ENCODE data around the gene VILL.
"Not testable (repeated sequence)": the region's sequence is repeated elsewhere in the genome, so short reads cannot be mapped to it uniquely, and the experiment has no call there.

Gene VILL

DNA sequence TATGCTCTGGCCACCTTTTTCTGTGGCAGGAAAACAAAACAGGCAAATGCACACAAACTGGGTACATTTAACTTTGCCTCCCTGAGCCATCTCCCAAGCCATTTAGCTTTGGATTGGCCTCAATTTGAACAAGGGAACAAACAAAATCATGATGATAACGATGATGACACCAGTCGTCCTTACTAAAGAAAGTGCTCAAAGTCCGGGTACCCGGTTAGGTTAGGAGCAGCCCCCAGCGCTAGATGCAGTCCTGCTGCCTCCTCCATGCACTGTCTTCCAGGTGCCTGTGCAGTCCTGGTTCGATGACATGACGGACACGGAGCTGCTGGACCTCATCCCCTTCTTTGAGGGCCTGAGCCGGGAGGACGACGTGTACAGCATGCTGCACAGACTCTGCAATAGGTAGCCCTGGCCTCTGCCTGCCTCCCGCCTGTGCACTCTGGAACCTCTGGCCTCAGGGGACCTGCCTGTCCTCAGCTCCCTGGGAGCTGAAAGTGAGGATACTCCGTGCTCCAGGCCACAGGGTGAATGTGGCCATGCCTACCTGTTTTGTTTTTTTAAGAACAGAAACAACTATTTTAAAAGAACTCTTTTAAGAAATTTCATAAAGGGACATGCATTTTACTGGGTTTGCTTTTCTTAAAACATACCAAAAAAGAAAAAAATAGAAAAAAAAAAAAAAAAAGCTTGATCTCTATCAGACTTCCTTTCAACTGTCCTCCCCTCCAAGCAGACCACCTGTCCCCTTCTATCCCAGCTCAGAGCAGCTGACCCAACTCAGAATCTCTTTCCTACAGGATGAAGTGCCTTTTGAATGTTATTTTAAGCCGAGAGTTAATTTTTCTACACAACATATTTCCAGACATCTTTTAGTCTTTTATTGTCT is 9.9 kb upstream of the VILL start:
- Histone ChIP-seq H3K9ac (ENCODE audit: low read depth, low read length) (no peak overlapping the region), H3K36me3 (ENCODE audit: insufficient read depth, low read depth, low read length) (peaks cover 12% of the 10 kb centered on the region), H3K4me1 (ENCODE audit: insufficient read depth, low read length) (no peaks in the 10 kb centered on the region), H3K9me3 (ENCODE audit: insufficient read depth, low read depth, low read length) (no peaks in the 10 kb centered on the region), H3K27ac (ENCODE audit: low read length) (no peak overlapping the region), H3K27me3 (ENCODE audit: insufficient read depth, low read length) (no peaks in the 10 kb centered on the region), H3K4me3 (ENCODE audit: low read length) (no peak overlapping the region)

DNA sequence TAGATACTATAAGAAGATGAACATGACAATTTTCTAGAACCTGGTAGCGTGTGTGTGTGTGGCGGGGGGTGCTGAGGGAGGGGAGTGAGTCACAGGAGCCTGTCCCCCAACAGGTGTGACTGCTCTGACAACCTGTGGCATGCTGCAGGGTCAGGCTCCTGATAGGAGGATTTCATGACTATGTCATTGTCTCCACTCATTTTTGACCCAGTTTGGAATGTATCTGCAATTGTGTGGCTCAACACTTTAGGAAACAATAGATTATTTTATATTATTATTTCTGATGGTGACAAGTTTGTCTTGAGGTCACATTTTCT is 9.3 kb upstream of the VILL start:
- H3K36me3 ChIP-seq (ENCODE audit: insufficient read depth, low read depth, low read length) = peaks cover 6% of the 10 kb centered on the region; the same call in 1 of the 2 replicates
- no peak overlapping the region for H3K4me3 ChIP-seq (ENCODE audit: low read length)
- H3K4me1 ChIP-seq (ENCODE audit: insufficient read depth, low read length) = no peaks in the 10 kb centered on the region
- H3K9me3 ChIP-seq (ENCODE audit: insufficient read depth, low read depth, low read length) = no peaks in the 10 kb centered on the region
- H3K9ac ChIP-seq (ENCODE audit: low read depth, low read length) = no peak overlapping the region
- no peak overlapping the region for H3K27ac ChIP-seq (ENCODE audit: low read length)
- H3K27me3 ChIP-seq (ENCODE audit: insufficient read depth, low read length) = no peaks in the 10 kb centered on the region

DNA sequence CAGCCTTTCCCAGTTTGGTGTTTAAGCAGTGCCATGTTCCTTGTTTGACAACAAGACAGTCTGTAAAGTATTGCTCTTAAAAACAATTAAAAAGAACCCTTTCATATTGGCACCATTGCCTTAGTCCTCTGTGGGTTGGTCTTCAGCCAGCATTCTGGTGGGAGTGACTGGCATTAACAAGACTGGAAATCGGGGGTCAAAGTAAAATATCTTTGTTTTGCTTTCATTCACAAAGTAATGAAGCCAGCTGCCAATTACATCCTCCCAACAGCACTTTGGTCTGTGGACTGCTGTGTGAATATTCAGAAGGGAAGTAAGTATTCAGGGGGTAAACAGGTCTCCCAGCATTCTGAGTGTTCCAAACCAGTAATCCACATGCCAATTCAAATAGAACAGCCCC is 8.3 kb upstream of the VILL start:
- Histone ChIP-seq H3K4me1 (ENCODE audit: insufficient read depth, low read length) (no peaks in the 10 kb centered on the region), H3K4me3 (ENCODE audit: low read length) (no peak overlapping the region), H3K36me3 (ENCODE audit: insufficient read depth, low read depth, low read length) (no peaks in the 10 kb centered on the region), H3K27ac (ENCODE audit: low read length) (no peak overlapping the region), H3K27me3 (ENCODE audit: insufficient read depth, low read length) (no peaks in the 10 kb centered on the region), H3K9ac (ENCODE audit: low read depth, low read length) (no peak overlapping the region), H3K9me3 (ENCODE audit: insufficient read depth, low read depth, low read length) (no peaks in the 10 kb centered on the region)

DNA sequence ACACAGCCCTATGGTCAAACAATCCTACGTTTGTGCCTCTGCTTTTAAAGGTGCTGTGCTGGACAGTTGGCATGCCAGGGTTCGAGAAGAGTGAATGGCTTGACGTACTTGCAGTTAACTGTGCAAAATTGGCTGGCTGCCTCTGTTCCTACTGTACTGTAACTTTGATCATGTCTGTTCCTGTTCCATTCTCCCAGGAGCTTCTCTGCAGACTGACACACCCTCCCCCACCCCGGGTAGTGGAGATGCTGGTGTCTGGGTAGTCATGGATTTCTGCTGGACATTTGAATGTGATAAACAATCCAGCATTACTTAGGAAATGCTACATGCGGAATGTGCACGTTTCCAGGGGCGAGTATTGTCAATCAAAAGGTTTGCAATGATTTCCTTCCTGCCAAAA is 6.5 kb upstream of the VILL start:
- H3K27ac ChIP-seq (ENCODE audit: low read length) = no peak overlapping the region

DNA sequence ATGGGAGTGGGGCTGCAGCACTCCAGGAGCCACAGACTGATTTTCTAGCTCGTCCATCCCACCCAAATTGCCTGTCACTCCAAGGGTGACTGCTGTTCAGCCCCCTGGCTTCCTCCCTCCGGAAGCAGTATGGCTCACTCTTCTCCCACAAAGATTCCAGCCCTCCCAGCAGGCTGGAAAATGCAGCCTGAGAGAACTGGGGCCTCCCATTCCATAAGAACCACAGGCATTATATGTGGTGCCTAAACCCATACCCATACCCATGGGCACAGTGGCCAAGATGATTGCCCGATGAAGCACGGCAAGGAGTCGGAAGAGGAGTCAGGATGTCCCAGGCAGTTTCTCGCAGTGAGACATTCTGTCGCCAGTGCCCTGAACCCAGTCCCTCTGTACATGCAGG is 6.0 kb upstream of the VILL start:
- Histone ChIP-seq H3K9ac (ENCODE audit: low read depth, low read length) (no peak overlapping the region), H3K27me3 (ENCODE audit: insufficient read depth, low read length) (no peaks in the 10 kb centered on the region), H3K9me3 (ENCODE audit: insufficient read depth, low read depth, low read length) (no peaks in the 10 kb centered on the region), H3K4me3 (ENCODE audit: low read length) (no peak overlapping the region), H3K4me1 (ENCODE audit: insufficient read depth, low read length) (no peaks in the 10 kb centered on the region), H3K36me3 (ENCODE audit: insufficient read depth, low read depth, low read length) (no peaks in the 10 kb centered on the region), H3K27ac (ENCODE audit: low read length) (no peak overlapping the region)

More for the DNA sequence above, 6.5 kb upstream of the VILL start:
- no peaks in the 10 kb centered on the region for H3K27me3 ChIP-seq (ENCODE audit: insufficient read depth, low read length)
- H3K36me3 ChIP-seq (ENCODE audit: insufficient read depth, low read depth, low read length) = no peaks in the 10 kb centered on the region
- H3K4me3 ChIP-seq (ENCODE audit: low read length) = no peak overlapping the region
- H3K9me3 ChIP-seq (ENCODE audit: insufficient read depth, low read depth, low read length) = no peaks in the 10 kb centered on the region
- H3K9ac ChIP-seq (ENCODE audit: low read depth, low read length) = no peak overlapping the region
- no peaks in the 10 kb centered on the region for H3K4me1 ChIP-seq (ENCODE audit: insufficient read depth, low read length)

DNA sequence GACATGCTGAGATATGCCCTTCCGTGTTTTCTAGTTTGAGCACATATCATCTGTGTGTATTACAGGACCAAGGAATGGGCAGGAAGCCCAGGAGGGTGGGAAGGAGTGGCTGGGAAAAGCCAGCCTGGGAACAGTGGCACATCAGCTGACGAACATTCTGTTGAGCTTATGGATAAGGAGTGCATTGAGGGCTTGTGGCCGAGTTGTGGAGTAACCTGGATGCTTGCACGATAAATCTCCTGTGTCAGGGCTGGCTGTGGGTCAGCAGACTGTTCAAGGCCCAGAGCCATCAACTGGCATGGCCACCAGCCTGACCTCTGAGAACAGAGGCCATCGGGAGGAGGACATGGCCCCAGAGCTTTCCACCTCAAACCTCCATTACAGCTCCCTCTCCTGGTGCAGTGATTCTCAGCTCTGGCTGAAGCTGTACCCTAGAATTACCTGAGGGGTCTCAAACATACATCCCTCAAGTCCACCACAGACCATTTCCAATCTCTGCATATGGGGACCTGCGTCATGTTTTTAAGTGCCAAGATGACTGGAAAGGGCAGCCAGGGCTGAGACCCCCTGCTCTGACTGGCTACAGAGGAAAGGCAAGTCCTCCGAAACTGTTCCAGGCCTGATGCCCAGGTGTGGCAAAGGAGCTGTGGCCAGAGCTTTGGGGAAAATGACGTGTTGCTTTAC is 4.8 kb upstream of the VILL start:
- Histone ChIP-seq H3K36me3 (ENCODE audit: insufficient read depth, low read depth, low read length) (no peaks in the 10 kb centered on the region), H3K4me1 (ENCODE audit: insufficient read depth, low read length) (no peaks in the 10 kb centered on the region; the same call in 1 of the 2 replicates), H3K9ac (ENCODE audit: low read depth, low read length) (no peak overlapping the region), H3K27ac (ENCODE audit: low read length) (no peak overlapping the region), H3K4me3 (ENCODE audit: low read length) (no peak overlapping the region), H3K9me3 (ENCODE audit: insufficient read depth, low read depth, low read length) (no peaks in the 10 kb centered on the region), H3K27me3 (ENCODE audit: insufficient read depth, low read length) (no peaks in the 10 kb centered on the region)

DNA sequence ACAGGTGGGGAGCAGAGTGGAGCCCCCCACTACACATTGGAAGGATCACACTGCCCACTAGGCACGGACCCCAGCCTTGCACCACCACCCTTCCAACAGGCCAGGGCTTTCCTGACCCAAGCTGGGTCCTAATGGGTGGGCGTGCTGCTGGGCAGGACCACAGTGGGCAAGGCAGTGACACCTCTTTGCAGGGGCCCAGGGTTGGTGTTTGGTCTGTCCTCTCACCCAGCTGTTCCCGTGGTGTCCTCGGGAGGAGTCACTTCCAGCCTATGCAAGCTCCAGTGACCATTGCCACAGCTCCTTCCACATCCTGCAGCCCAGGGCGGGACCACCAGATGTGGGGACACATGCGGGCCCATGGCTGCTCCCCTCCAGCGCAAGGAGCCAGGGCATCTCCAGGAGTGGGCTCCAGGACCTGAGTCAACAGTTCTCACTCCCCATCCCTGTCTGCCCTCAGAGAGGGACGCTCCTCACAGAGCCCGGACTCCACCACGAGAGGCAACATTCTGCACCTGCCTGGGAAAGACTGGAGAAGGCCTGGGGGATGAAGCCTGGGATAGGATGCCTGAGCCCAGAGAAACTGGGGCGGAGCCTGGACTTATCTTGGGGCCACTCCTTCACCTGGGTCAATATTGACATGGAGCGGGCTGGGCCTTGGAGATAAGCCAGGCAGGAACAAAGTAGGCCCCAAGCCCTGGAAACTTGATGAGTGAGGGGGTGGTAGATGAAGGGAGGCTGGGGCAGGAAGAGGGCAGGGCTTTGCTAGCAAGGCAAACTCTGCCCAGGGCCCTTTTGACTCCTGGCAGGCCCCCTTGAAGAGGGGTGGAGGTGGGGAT is 3.9 kb upstream of the VILL start:
- no peak overlapping the region for H3K9ac ChIP-seq (ENCODE audit: low read depth, low read length)
- H3K36me3 ChIP-seq (ENCODE audit: insufficient read depth, low read depth, low read length) = no peaks in the 10 kb centered on the region
- no peak overlapping the region for H3K27ac ChIP-seq (ENCODE audit: low read length)
- H3K27me3 ChIP-seq (ENCODE audit: insufficient read depth, low read length) = peaks cover 2% of the 10 kb centered on the region; the same call in 1 of the 2 replicates
- H3K4me3 ChIP-seq (ENCODE audit: low read length) = no peak overlapping the region
- H3K4me1 ChIP-seq (ENCODE audit: insufficient read depth, low read length) = peaks cover 2% of the 10 kb centered on the region; the same call in 1 of the 2 replicates
- no peaks in the 10 kb centered on the region for H3K9me3 ChIP-seq (ENCODE audit: insufficient read depth, low read depth, low read length)

DNA sequence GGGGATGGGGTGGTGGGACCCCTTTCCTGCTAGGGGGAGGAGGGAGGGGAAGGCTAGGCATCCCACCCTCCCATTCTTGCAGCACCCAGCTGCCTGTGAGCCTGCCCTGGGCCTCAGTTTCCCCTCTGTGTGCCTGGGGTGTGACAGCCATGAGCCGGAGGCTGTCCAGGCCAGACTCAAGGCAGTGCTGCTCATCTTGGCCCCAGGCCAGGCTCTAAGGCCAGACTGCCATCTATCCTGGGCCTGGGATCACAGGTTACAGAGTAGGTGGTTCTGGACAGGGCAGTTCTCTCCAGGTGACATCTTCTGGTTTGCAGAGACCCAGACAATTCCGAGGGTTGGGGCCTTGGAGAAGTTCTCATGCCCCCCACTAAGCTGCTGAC is 3.3 kb upstream of the VILL start:
- peaks cover 2% of the 10 kb centered on the region; the same call in 1 of the 2 replicates for H3K4me1 ChIP-seq (ENCODE audit: insufficient read depth, low read length)
- H3K9ac ChIP-seq (ENCODE audit: low read depth, low read length) = no peak overlapping the region
- H3K36me3 ChIP-seq (ENCODE audit: insufficient read depth, low read depth, low read length) = no peaks in the 10 kb centered on the region
- no peaks in the 10 kb centered on the region for H3K9me3 ChIP-seq (ENCODE audit: insufficient read depth, low read depth, low read length)
- no peak overlapping the region for H3K4me3 ChIP-seq (ENCODE audit: low read length)
- peaks cover 8% of the 10 kb centered on the region for H3K27me3 ChIP-seq (ENCODE audit: insufficient read depth, low read length)
- H3K27ac ChIP-seq (ENCODE audit: low read length) = no peak overlapping the region

DNA sequence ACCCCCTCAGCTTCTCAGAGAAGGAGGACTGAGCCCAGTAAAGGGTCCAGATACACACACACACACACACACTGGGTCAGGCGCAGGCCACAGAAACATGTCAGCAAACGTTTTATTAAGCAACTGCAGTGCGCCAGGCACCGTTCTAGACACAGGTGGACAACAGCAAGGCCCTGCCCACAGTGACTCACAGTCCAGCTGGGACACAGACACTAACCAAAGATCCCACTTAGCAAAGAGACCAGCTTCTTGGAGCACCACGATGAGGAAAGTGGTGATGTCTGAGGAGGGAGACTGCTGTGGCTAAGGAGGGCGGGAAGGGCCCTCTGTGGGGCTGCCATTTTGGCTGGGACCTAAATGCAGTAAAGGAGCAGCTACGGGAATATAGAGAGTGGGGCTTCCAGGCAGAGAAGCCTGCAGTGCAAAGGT is 2.8 kb upstream of the VILL start:
- H3K9me3 ChIP-seq (ENCODE audit: insufficient read depth, low read depth, low read length) = no peaks in the 10 kb centered on the region
- peaks cover 2% of the 10 kb centered on the region; the same call in 1 of the 2 replicates for H3K4me1 ChIP-seq (ENCODE audit: insufficient read depth, low read length)
- no peak overlapping the region for H3K27ac ChIP-seq (ENCODE audit: low read length)
- peaks cover 8% of the 10 kb centered on the region for H3K27me3 ChIP-seq (ENCODE audit: insufficient read depth, low read length)
- H3K4me3 ChIP-seq (ENCODE audit: low read length) = no peak overlapping the region
- no peak overlapping the region for H3K9ac ChIP-seq (ENCODE audit: low read depth, low read length)
- H3K36me3 ChIP-seq (ENCODE audit: insufficient read depth, low read depth, low read length) = no peaks in the 10 kb centered on the region

DNA sequence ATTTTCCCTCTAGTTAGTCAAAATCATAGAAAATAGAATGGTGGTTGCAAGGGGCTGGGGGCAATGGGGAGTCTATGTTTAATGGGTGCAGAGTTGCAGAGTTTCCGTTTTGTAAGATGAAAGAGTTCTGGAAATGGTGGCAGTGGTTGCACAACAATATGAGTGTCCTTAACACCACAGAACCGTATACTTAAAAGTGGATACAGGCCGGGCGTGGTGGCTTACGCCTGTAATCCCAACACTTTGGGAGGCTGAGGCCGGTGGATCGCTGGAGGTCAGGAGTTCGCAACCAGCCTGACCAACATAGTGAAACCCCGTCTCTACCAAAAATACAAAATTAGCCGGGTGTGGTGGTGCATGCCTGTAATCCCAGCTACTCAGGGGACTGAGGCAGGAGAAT is 2.2 kb upstream of the VILL start:
- H3K27ac ChIP-seq (ENCODE audit: low read length); H3K4me3 ChIP-seq (ENCODE audit: low read length); H3K27me3 ChIP-seq (ENCODE audit: insufficient read depth, low read length); H3K36me3 ChIP-seq (ENCODE audit: insufficient read depth, low read depth, low read length); H3K4me1 ChIP-seq (ENCODE audit: insufficient read depth, low read length); H3K9ac ChIP-seq (ENCODE audit: low read depth, low read length); H3K9me3 ChIP-seq (ENCODE audit: insufficient read depth, low read depth, low read length): not testable (repeated sequence)

DNA sequence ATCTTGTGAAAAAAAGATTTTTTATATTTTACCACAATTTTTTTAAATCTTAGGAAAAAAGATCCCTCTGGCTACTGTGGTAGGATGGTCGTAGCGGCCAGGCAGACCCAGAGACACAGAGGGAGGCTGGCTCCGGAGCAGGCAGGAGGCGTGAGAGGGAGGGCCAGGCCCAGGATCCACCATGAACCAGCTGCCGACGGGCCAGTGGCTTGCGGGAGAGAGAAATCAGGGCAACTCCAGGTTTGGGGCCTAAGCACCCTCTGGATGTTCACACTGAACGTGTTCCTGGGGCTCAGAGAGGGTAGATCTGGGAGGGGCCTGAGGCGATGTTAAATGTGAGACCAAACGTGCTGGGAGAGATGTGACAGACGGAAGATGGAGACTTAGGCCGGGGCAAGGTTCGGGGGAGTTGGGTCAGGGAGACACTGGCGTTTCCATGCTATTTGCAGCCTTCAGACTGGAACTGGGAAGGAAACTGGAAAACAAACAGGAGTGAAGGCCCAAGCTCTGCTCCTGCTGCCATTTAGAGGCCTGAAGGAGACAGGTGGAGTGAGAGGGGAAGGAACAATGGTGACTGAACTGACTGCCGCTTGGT is 1.6 kb upstream of the VILL start:
- H3K4me1 ChIP-seq (ENCODE audit: insufficient read depth, low read length) = peaks cover 2% of the 10 kb centered on the region; the same call in 1 of the 2 replicates
- H3K9ac ChIP-seq (ENCODE audit: low read depth, low read length) = no peak overlapping the region
- peaks cover 8% of the 10 kb centered on the region for H3K27me3 ChIP-seq (ENCODE audit: insufficient read depth, low read length)
- no peak overlapping the region for H3K4me3 ChIP-seq (ENCODE audit: low read length)
- no peaks in the 10 kb centered on the region for H3K36me3 ChIP-seq (ENCODE audit: insufficient read depth, low read depth, low read length)
- H3K27ac ChIP-seq (ENCODE audit: low read length) = no peak overlapping the region
- H3K9me3 ChIP-seq (ENCODE audit: insufficient read depth, low read depth, low read length) = no peaks in the 10 kb centered on the region
